NCI-H524 treated with DMSO at 0.1 percent for 48 hours (cell line): ENCODE measurements around the gene SEMA6B.

Source experiments
- DNase-seq: peaks from one replicate; lab custom pipeline; 2025; lab: John Stamatoyannopoulos, UW

The SEMA6B gene

DNA sequence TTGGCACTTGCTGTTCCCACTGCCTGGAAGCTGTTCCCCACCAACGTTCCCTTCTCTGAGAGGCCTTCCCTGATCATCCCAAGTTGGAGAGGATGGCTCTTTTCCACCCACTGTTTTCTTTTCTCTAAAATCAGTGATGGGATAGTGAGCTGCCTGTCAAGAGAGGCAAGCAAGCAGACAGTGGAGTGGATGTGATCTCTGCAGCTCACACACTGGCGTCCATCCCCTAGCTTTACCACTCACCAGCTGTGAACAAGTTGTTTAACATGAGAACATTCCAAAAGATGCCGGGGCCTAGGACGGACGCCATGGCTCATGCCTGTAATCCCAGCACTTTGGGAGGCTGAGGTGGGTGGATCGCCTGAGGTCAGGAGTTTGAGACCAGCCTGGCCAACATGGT is 28.0 kb upstream of the SEMA6B start:
- DNase-seq, result no peak

DNA sequence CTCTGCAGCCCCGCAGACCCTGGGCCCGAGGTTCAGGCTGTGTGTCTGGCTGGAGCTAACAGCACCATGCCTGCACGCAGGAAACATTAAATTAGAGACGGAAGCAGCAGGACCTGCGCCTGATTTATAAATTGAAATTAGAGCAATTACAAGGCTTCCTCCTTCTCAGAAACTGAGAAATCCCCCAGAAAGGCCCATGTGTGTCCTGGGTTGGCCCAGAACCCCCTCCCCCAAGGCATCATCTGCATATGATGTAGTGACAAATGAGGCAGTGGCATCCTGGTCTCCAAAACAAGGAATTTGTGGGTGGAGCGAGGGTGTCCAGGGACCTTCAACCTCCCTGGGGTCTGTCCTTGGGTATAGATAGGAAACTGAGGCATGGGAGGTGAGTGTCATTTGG is 27.2 kb upstream of the SEMA6B start:
- DNase-seq, result no peak

DNA sequence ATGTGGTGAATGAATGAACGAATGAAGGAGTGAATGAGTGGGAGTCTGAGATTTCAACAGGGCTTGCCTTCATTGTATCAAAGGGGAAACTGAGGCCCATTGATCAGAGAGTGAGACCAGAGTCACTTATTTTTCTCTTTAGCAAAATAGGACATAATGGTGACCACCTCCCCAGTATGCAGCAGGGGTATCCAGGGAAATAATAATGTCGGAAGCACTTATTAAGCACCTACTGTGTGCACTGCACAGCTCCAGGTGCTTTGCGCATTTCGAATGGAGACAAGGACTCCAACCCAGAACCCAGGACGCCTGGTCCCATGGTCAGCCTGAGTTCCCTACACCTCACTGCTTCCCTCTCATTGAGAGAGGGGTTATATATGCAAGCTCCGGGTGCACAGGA is 26.8 kb upstream of the SEMA6B start:
- no peak for DNase-seq

DNA sequence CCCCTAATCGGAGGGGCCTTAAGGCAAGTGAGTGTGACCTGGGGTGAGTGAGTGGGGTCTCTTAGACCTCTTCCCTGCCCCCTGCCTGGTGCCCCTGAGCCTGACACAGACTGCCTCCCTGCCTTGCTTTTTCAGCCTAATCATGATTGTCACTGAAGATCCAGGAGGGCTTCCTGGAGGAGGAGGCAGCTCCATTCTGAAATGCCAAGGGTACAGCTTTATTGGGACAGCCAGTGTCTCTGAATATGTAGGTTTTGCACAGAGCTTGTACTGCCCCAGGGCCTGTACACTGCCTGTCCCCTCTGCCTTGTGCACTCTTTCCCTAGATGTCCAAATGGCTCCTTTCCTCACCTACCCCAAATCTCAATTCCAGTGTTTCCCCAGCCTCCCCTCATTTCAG is 26.1 kb upstream of the SEMA6B start:
- no peak for DNase-seq

DNA sequence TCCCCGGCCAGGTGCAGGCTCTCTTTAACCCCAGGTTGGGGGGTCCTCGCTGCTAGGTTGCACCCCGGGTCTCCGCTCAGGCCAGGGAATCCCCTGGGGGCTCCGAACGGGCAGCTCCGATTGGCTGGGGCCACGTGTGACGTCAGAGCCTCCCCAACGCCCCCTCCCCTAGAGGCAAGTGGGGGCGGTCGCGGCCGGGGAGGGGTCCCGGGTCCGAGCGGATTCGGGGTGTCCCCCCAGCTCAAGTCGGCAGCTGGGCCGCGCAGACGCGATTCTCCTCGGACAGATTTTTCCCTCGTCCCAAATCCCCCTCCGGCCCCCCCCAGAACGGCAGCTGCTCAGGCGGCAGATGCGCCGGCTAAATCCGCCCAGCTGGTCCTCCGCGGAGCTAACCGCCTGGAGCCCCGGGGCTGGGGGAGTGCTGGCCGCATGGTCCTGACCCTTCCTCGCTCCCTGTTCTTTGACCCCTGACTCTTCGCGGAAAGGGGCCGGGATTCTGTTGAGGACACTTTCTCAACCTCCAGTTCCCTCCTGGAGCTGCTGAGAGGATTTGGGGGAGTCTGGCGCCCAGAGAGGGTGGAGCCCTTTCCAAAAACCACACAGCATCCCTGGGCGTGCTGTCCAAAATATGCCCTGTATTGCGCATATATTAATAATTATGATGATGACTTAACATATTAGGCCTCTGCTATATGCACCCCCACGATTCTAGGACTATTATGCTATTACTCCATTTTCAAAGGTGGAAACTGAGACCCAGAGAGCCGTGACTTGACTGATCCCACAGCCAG is 25.4 kb upstream of the SEMA6B start:
- no peak for DNase-seq

DNA sequence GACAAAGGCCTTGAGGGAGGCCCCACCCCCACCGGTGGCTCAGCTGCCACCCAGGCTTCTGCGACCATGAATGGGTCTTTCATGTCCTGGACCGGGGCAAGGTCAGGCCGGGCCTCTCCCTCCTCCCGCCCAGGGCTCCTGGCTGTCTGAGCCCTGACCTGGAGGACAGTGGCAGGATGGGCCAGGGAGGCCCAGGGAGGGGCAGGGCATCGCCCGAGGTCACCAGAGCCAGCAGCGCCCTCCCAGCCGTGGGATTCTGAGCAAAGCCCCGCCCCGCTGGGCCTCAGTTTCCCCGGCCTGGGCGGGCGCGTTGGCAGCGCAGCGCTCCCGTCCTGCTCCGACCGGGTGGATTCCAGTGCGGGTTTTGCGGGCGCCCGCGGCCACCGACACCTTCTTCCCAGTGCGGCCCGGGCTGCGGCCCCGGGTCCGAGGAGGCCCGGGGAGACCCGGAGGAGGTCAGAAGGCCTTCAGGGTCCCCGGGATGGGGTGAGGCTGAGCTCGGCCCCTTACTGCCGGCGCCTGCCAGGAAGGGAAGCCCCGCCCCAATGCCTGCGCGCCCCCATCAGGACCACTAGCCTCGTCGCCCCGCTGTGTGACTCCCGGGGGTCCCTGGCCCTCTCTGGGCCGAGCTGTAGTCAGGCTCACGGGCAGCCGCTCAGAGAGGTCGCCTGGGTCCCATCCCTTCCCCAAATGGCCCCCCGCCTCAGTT is 24.6 kb upstream of the SEMA6B start:
- DNase-seq, result no peak

DNA sequence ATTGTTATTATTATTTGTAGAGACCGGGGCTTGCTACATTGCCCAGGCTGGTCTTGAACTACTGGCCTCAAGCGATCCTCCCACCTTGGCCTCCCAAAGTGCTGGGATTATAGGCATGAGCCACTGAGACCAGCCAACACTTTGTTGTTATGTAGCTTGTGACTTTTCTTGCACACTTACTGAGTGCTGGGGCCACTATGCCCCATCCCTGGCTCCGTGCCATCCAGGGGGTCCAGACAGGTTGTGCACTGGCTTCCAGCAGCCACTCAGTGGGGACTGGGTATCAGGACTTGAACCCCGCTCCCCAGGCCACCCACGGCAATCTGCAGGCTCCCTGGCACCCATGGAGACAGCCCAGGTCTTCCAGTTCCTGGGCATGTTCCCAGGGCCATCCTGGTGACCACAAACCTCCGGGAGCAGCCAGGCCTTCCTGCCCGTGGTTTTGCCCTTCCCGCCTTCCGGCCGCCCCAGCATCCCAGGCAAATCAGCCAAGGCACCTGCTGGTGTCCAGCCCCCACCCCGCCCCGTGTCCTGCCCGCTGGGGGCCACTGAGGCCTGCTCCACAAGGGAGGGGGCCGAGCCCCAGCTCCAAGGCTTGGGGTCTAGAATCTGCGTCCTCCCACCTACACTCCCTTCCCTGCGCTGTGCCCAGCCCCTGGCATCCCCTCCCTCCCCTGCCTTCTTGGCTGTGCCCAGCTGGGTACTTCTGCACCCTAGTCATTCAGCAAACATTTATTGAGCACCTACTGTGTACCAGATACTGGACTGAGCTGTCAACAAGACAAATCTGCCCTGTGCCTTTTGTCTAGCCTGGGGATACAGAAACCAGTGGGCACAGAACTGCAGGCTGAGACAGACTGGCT is 23.7 kb upstream of the SEMA6B start:
- DNase-seq, result no peak

DNA sequence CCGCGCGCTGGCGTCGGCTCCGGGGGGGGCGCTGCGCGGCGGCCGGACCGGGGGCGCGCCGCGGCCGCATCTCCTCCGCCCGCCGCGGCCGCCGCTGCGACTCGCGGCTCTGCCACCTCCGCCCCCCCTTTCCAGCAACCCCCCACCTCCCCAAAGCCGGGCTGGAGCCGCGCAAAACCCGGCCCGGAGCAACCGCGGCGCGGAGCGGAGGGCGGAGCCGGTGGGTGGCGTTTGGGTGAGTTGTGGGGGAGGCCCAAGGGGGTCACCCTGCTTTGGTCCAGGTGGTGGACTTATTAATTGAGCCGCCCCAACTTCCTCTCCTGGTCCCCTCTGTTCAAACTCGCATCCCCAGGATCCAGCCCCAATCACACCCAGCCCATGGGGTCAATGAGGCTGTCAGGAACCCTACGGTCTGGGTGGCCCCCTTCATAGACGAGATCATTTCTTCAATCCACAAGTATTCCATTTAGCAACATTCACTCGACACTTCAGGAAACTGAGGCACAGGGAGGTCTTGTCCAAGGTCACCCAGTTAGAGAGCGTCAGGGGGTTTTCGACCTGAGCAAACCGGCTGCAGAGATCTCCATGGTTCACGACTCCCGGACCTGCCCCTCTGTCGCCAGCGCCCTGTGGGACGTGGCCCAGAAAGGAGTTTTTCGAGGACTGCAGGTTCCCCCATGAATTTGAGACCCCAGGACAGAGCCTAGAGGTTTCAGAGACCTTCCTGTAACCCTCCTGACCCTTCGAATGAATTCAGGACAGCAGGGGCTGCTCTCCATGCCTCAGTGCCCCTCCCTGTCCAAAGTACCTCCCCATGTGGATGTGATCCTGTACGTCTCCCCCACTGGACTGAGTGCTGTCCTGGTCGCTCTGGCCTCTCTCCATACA is 22.4 kb upstream of the SEMA6B start:
- no peak for DNase-seq

DNA sequence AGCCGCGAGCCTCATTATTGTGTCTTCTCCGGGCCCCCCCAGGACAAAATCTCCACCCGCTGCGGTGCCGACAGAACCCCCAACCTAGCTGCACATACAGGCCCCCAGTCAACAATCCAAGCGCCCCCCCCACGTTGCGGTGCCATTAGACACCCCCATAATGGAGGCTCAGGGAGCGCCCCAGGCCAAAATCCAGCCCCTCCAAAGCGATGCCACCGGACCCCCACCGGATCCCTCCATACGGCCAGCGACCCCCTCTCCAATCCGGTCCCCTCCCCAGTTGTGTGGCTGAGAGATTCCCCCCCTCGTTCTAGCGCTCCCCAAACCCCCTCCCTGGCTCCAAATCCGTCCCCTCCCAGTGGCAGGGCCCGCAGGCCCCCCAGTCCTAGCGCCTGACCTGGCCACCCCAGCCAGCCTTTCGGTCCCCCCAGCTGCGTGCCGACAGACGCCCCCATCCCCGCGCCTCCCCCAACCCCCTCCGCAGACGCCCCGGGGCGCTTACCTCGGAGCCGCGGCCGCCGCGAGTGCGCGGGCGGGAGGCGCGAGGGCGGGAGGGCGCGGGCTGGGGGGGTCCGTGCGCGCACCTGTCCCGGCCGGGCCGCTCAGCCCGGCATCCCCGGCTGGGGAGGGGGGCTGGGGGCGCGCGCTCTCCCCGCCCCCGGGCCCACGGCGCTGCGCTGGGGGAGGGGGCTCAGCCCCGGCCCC is 21.6 kb upstream of the SEMA6B start:
- DNase-seq, result no peak

DNA sequence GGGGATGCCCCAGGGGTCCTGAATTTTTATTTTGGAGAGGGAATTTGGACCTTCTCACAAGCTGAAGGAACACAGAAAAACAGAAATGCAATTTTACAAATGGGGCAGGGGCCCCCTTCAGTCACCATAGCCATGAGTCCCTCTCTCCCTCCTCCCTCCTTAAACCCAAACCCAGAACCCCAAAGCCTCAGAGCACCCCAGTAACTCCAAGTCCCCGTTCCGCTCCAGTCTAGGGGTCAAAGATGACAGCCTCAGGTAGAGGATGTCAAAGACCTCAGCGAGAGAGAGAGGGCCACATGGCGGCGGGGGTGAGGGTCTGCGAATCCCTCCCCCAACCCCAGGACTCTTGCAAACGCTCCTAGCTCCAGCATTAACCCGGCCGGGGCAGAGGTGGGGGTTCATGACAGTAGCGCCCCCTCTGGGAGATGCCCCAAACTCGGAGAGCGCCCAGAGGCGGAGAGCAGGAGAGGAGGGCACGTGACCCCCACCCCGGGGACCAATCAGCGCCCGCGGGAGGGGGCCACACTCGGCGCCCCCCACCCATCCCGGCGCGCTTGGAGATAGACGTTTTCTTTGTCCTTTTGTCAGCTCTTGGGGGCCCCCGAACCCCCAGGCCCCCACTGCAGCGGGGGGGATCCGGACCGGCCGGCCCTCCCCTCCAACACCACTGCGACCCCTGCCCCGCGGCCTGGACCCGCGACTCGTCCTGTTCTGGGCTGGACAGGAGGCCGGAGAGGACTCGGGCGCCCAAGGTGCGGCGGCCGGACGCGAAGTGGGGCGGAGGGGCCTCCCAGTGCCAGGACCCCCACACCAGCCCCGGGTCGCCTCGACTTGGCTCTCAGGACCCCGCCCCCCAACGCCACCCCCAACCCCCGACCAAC is 20.8 kb upstream of the SEMA6B start:
- DNase-seq, result no peak

DNA sequence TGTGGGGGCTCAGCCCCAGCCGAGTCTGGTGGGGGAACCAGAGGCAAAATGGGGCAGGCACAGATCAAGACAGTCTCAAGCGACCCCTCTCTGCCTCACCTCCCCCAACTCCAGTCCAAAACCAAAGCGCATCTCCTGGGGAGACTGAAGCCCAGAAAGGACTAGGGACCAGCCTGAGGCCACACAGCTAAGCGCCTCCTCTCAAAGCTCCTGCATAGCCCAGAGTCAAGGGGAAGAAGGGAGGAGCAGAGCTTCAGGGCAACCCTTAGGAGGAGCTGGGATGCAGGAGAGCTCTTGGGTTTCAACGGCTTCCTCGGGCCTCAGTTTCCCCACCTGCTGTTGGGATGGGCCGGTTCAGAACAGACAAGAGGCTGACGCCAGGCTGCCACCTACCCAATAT is 19.9 kb upstream of the SEMA6B start:
- no peak for DNase-seq

DNA sequence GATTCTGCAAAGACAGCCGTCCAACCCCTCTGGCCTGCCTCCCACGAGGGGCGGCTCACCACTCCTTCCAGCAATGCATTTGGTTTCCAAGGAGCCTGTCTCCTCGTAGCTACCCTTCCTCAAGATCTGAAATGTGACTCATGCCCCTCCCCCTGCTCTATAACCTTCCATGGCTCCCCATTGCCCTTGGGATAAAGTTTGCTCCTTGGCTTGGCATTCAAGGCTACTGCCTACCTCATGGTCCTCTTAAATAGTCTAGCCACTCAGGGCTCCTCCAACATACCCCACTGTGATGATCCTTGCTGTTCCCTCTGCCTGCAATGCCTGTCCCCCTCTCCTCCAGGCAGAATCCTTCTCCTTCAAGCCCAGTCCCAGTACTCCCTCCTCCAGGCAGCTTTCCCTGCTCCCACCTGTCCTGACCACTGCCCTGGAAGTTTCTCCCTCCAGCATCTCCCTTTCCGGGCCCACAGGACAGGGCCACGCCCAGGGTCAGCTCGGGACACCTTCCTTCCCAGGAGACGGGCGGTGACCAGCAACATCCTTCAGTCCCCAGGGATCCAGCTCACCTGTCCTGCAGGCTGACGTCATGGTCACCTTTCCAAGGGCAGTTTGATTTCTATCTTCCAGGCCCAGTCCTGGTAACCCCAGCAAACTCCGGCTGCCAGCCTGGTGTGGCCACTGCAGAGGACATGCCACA is 19.2 kb upstream of the SEMA6B start:
- DNase-seq, result no peak

DNA sequence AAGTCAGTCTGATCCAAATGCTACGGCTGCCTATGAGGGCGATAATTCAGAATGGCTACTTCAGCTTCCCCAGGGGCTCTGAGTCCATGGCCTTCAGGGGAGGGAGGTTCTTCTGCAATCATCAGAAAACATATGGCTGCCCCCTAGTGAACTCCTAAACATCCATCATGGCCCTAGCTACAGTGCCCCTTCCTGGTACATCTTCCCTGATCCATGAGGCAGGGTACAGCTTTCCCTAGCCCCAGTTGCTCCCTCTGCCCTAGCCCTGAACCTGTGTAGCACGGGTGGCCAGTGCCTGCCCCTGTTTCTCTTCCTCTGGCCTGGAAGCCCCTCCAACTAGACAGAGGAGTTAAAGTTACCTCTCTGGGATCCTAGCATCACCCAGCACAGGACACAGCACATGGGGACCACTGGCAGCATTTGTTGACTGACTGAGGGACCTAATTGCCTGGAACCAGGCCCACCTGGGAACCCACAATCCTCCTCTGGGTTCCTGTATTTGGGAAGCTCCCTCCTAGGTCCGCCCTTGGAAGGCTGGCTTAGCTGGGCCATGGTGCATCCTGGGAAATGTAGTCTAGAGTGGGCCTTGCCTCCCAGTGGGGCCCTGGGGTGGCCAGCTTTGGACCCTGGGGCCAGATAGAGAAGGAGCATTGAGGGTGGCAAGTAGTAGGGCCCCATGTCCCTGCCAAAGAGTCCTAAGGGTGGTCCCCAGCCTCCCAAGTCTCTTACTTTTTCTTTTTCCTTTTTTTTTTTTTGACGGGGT is 17.7 kb upstream of the SEMA6B start:
- no peak for DNase-seq

DNA sequence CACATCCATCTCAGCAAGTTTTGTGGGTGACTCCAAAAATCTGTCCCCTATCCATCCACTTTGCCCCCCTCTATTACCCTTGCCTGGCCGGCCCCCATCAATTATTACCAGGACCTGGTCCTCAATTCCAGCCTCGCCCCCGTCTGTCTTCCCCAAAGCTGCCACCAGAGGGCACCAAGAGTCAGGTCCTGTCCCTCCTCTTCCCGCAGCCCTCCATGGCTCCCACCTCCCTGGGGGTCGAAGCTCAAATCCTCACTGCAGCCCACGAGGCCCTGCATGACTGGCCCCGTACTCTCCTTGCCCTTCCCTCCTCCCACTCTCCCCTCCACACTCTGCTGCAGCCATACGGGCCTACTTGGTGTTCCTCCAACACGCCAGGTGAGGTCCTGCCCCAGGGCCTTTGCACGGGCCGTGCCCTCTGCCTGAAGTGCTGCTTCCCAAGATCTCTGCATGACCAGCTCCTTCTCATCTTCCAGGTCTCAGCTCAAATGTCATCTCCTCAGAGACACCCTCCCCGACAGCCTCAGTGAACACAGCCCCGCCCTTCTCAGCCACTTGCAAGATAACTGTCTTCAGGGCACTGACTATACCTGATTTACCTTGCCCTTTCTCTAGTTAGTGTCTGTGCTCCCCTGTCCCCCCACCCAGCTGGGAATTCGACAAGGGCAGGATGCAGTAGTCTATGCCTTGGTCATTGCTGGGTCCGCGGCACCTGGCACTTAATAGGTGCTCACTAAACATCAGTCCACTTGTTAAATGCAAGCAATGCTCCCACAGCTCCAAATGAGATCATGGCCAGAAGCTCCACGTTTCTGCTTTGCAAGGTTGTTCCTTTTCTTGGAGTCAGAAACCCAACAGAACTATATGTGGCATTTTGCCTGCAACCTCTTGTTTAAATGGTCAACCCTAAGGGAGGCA is 16.8 kb upstream of the SEMA6B start:
- DNase-seq, result no peak

DNA sequence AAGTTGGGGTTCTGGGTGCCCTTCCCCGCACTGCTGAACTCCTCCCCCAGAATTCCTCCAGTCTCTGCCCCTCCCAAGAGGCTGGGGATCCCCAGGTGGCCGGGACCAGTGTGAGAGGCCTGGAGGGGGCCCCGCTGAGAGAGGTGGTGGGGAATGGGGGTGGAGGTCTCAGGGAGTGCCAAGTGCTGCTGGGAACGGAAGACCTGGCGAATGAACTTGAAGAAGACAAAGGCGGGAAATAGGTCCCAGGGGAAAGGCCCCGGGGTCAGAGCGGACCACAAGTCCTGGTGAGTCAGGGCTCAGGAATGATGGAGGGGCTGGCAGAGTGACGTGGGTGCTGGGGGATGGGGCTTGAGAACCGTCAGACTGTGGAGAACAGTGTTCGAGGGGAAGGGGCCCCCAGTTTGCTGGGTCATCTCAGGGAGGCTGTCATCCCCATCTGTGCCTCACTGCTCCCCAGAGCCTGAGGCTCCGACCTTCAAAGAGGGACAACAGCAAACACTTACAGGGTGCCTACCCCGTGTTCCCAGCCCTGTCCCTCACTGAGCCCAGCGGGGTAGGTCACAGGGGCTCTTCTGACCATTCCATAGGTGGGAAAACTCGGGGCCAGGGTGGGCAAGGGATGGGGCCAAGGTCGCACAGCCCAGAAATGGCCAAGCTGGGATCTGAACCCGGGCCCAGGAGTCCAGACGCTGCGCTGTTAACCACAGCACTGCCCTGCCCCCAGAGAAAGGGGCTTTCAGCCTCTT is 16.0 kb upstream of the SEMA6B start:
- no peak for DNase-seq

DNA sequence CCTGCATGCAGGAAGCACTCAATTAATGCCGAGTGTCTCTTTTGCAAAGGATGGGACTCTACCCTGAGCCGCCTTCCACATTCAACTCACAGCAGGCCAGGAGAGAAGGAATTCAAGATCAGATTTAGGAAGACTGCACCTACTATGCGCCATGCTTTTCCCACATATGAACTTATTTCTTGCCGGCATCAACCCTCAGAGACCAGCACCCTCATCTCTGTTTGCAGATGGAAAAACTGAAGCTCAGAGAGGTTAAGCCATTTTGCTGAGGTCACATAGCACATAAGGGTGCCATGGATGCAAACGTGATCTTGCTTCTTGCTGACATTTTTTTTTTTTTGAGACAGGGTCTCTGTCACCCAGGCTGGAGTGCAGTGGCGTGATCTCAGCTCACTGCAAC is 14.2 kb upstream of the SEMA6B start:
- no peak for DNase-seq
